Calu3 (cell line): Measurements from ENCODE around the gene SSTR4. TPM values are rescaled to one million over a fixed set of nuclear protein-coding genes. Genes with fewer than 3 reads are reported as not detected.

ENCODE experiments used
- BruUV-seq: library from RNA; stranded (reverse); fragments of 400-500 nt; replicated peaks from 2 replicates; lab custom pipeline; 2021; lab: Mats Ljungman, UMichigan
- CTCF ChIA-PET: fragments of 300-600 bp; sonication (Branson Sonifier 250); formaldehyde crosslinking; loops from one replicate; lab custom pipeline; 2022; ENCODE audit warnings: antibody characterized with exemption; lab: Charles Lee
- DNase-seq: peaks from one replicate; pipeline ENCODE4 v3.0.0; 2022
- H3K27ac Mint-ChIP-seq: one replicate; pipeline ENCODE4 v1.8.0; 2022; ENCODE audit warnings: mixed read lengths; ENCODE audit not compliant: unreplicated experiment
- H3K27me3 Mint-ChIP-seq: one replicate; pipeline ENCODE4 v1.8.0; 2022; ENCODE audit warnings: mixed read lengths; ENCODE audit not compliant: unreplicated experiment
- H3K36me3 Mint-ChIP-seq: one replicate; pipeline ENCODE4 v1.8.0; 2022; ENCODE audit warnings: mild to moderate bottlenecking, moderate library complexity, mixed read lengths; ENCODE audit not compliant: insufficient read depth, unreplicated experiment
- H3K4me1 Mint-ChIP-seq: one replicate; pipeline ENCODE4 v1.8.0; 2022; ENCODE audit warnings: mild to moderate bottlenecking, low read depth, mixed read lengths; ENCODE audit not compliant: unreplicated experiment
- H3K4me3 Mint-ChIP-seq: one replicate; pipeline ENCODE4 v1.8.0; 2022; ENCODE audit warnings: mild to moderate bottlenecking, low read depth, moderate library complexity, mixed read lengths; ENCODE audit not compliant: unreplicated experiment
- H3K9me3 Mint-ChIP-seq: one replicate; pipeline ENCODE4 v1.8.0; 2022; ENCODE audit warnings: low read depth, mixed read lengths; ENCODE audit not compliant: unreplicated experiment
- intact Hi-C: fragments of 100-400 bp; cut with micrococcal nuclease; formaldehyde crosslinking; loops from one replicate; pipeline ENCODE4 v1.10.0; 2022; ENCODE audit not compliant: unreplicated experiment
- total RNA-seq: library from RNA; stranded (reverse); gene quantifications from 2 replicates; pipeline ENCODE4 v1.2.3, GENCODE V29; 2022
- TF ChIP-seq, protein P1 (sequence below): fragments of 200-600 bp; IDR thresholded peaks from one replicate; pipeline ENCODE4 v1.8.0; 2022; ENCODE audit warnings: antibody characterized with exemption; ENCODE audit not compliant: unreplicated experiment

SSTR4 gene
- total RNA-seq, 1 experiment from 2014 or later = not detected

DNA sequence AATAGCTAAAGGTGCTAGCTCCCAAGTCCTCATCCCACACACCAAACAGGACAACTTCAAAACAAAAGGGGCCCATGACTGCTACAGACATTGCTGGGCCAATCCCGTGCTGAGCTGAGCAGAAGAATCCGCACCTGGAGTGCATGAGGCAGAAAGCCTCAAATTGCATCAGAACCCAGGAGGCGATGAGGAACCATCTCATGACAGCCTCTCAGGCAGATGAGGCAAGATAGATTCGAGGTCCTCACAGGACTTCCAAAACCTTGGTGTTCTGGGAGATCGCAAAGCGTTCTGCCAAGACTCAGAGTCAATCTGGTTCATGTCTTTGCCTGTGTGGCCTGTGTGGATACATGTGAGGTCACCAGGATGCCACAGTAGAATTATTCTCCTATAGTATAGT is 32.8 kb upstream of the SSTR4 start:
- Mint-ChIP-seq H3K27ac (no peak overlapping the region), H3K4me1 (no peaks in the 10 kb centered on the region), H3K4me3 (no peak overlapping the region), H3K36me3 (no peaks in the 10 kb centered on the region), H3K9me3 (no peaks in the 10 kb centered on the region), H3K27me3 (no peaks in the 10 kb centered on the region)
- no TSS peak for BruUV-seq
- intact Hi-C loops = no loop called here
- CTCF ChIA-PET = no interaction called here
- TF ChIP-seq, protein P1, sequence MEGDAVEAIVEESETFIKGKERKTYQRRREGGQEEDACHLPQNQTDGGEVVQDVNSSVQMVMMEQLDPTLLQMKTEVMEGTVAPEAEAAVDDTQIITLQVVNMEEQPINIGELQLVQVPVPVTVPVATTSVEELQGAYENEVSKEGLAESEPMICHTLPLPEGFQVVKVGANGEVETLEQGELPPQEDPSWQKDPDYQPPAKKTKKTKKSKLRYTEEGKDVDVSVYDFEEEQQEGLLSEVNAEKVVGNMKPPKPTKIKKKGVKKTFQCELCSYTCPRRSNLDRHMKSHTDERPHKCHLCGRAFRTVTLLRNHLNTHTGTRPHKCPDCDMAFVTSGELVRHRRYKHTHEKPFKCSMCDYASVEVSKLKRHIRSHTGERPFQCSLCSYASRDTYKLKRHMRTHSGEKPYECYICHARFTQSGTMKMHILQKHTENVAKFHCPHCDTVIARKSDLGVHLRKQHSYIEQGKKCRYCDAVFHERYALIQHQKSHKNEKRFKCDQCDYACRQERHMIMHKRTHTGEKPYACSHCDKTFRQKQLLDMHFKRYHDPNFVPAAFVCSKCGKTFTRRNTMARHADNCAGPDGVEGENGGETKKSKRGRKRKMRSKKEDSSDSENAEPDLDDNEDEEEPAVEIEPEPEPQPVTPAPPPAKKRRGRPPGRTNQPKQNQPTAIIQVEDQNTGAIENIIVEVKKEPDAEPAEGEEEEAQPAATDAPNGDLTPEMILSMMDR = no peak
- no peak for DNase-seq

DNA sequence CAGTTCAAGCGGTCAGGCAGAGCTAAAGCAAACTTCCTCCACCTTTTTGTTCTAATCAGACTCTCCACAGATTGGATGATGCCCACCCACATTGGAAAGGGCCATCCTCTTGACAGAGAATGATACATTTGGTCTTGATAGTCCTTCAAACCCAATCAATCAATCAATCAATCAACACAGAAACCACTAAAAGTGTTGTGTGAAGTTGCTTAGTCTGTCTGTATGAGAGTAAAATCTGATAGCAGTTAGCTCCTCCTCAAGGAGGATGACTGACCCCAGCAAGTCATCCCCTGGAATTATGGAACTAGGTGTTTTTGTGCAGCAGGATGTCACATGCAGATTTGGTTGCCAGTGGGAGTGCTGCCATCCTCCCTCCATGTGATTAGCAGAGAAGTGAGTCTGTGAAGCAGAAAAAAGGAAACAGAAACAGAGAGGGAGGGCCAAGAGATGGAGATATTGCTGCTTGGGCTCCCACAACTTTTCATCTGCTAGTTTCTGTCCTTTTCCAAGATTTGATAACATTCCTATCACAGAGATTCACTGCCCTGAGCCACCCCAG is 32.0 kb upstream of the SSTR4 start:
- no TSS peak for BruUV-seq
- CTCF ChIA-PET = no interaction called here
- no peaks in the 10 kb centered on the region for H3K27me3 Mint-ChIP-seq
- H3K4me3 Mint-ChIP-seq = no peak overlapping the region
- DNase-seq = no peak
- no peaks in the 10 kb centered on the region for H3K36me3 Mint-ChIP-seq
- intact Hi-C loops = no loop called here
- H3K27ac Mint-ChIP-seq = no peak overlapping the region
- no peaks in the 10 kb centered on the region for H3K4me1 Mint-ChIP-seq
- H3K9me3 Mint-ChIP-seq = no peaks in the 10 kb centered on the region
- TF ChIP-seq, protein P1 = no peak

DNA sequence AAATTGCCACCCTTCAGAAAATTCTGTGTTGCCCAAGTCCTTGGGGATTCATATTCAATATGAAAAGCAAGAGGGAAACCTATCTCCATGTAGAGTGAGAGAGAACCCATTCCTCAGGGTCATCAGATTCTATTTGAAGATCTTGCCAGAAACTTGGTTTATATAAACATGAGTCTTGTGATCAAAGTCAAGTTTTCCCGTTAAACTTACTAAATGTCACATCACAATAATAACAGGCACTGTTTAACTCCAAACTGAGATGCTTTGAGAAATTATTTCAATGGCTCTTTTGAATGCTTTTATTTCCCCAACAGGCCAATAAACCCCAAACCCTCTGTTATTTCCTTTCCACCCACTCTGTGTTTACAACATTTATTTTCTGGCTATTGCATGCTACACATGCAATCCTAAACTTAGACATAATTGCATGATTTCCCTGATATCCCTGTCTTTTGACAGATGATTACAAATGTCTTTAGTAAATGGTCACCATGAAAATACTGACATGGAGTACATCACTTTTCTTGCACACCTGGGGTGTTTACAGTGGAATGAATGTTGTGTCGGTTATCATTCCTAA is 31.1 kb upstream of the SSTR4 start:
- no peaks in the 10 kb centered on the region for H3K36me3 Mint-ChIP-seq
- CTCF ChIA-PET = no interaction called here
- TF ChIP-seq, protein P1 = no peak
- intact Hi-C loops = no loop called here
- H3K27ac Mint-ChIP-seq = no peak overlapping the region
- H3K9me3 Mint-ChIP-seq = no peaks in the 10 kb centered on the region
- H3K4me1 Mint-ChIP-seq = no peaks in the 10 kb centered on the region
- BruUV-seq = no TSS peak
- no peak for DNase-seq
- no peaks in the 10 kb centered on the region for H3K27me3 Mint-ChIP-seq
- no peak overlapping the region for H3K4me3 Mint-ChIP-seq

DNA sequence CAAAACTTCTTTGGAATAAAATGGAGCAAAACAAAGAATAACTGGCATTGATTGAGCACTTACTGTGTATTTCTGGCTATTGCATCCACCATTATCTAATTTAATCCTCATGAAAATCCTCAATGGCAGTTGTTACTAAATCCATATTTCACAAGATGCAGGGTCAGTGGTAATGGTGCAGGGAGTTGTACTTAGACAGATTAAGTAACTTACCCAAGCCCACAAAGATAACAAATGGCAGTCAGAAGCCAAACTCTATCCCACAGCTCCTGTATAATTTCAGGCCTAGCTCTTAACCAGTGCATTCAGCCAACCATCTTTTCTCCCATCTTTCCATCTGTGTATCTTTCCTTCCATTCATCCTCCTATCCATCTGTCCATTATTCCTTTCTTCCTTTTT is 29.3 kb upstream of the SSTR4 start:
- Mint-ChIP-seq H3K9me3 (no peaks in the 10 kb centered on the region), H3K4me3 (no peak overlapping the region), H3K27me3 (no peaks in the 10 kb centered on the region), H3K36me3 (no peaks in the 10 kb centered on the region), H3K4me1 (no peaks in the 10 kb centered on the region), H3K27ac (no peak overlapping the region)
- BruUV-seq = no TSS peak
- intact Hi-C loops = no loop called here
- CTCF ChIA-PET = interaction anchor here (0.6 kb wide), 1 partner anchor 92 kb away, joined by 3 read pairs; no protein-coding TSS in a partner anchor
- TF ChIP-seq, protein P1 = no peak
- DNase-seq = no peak
